HepG2 (cell line): ENCODE data around the gene TPX2. TPM values are rescaled to one million over a fixed set of nuclear protein-coding genes. Genes with fewer than 3 reads are reported as not detected.

Experiments used
- ATAC-seq: fragments of 200-7000 bp; cut with Tn5 transposase; 3 replicates; pipeline ENCODE4 v1.9.1; 2020; ENCODE audit warnings: mild to moderate bottlenecking, moderate library complexity
- BruUV-seq: library from RNA; stranded (reverse); fragments of 400-500 nt; replicated peaks from 2 replicates; lab custom pipeline; 2021; lab: Mats Ljungman, UMichigan
- CTCF ChIA-PET: fragments of 300-600 bp; formaldehyde crosslinking; extraction: SDS; loops from one replicate; lab custom pipeline; 2021; ENCODE audit warnings: low total read pairs, inconsistent platforms, low intra/inter-chr PET ratio; lab: Yijun Ruan, JAX
- POLR2A ChIA-PET: fragments of 350-600 bp; sonication (Branson Sonifier 250); formaldehyde crosslinking; loops from one replicate; lab custom pipeline; 2020; ENCODE audit warnings: antibody characterized with exemption, inconsistent platforms; lab: Yijun Ruan, JAX
- DNase-seq: peaks from one replicate; pipeline ENCODE4 v3.0.0-alpha.2; 2015; ENCODE audit warnings: low spot score
- FAIRE-seq: peaks from 3 replicates; lab custom pipeline; 2011; peaks lifted over from hg19 to GRCh38; lab: Jason Lieb, UNC
- H2AFZ ChIP-seq: one replicate; pipeline ENCODE4 v1.6.1; 2011; ENCODE audit warnings: low read length, inconsistent platforms
- H3K27ac ChIP-seq: fragments of 300-600 bp; 3 replicates; pipeline ENCODE4 v1.8.0; 2011; ENCODE audit warnings: mixed run types, mild to moderate bottlenecking, mixed read lengths, low read length, inconsistent platforms; ENCODE audit not compliant: insufficient read depth; ENCODE audit errors: extremely low read length
- H3K27me3 ChIP-seq, 2 experiments: fragments of 200-600 bp in 1 of 2; 2 replicates in 1 of 2; 3 replicates in 1 of 2; pipeline versions ENCODE4 v1.6.0 to v1.8.0; 2011; ENCODE audit warnings: low read length in 2 of 2, mild to moderate bottlenecking in 2 of 2, moderate library complexity in 2 of 2, inconsistent platforms in 1 of 2; ENCODE audit not compliant: insufficient read depth in 2 of 2, control insufficient read depth in 1 of 2
- H3K36me3 ChIP-seq, 2 experiments: fragments of 200-600 bp in 1 of 2; replicated peaks in 1 of 2; 2 replicates in 1 of 2; 3 replicates in 1 of 2; pipeline versions ENCODE4 v1.5.1 to v1.8.0; 2011; ENCODE audit warnings: low read length in 2 of 2, inconsistent platforms in 1 of 2; ENCODE audit not compliant: insufficient read depth in 2 of 2, control insufficient read depth in 1 of 2
- H3K4me1 ChIP-seq: 2 replicates; pipeline ENCODE4 v1.5.1; 2012; ENCODE audit warnings: low read length, inconsistent platforms; ENCODE audit not compliant: insufficient read depth
- H3K4me2 ChIP-seq: 2 replicates; pipeline ENCODE4 v1.6.0; 2011; ENCODE audit warnings: low read depth, low read length, inconsistent platforms
- H3K4me3 ChIP-seq, 3 experiments: fragments of 200-600 bp in 1 of 3; sonication (generic), shearing (Covaris generic) in 1 of 3; replicated peaks in 1 of 3; 2 replicates each; pipeline ENCODE4 v1.5.1; 2011 to 2016; ENCODE audit warnings: low read length in 3 of 3, inconsistent platforms in 2 of 3, low read depth in 2 of 3, mild to moderate bottlenecking in 2 of 3, control low read depth in 1 of 3, mixed read lengths in 1 of 3; ENCODE audit not compliant: insufficient read depth in 1 of 3
- H3K79me2 ChIP-seq: one replicate; pipeline ENCODE4 v1.6.1; 2011; ENCODE audit warnings: low read length, inconsistent platforms; ENCODE audit not compliant: insufficient read depth
- H3K9ac ChIP-seq: 2 replicates; pipeline ENCODE4 v1.6.0; 2011; ENCODE audit warnings: mild to moderate bottlenecking, low read depth, low read length, inconsistent platforms; ENCODE audit not compliant: insufficient read depth
- H3K9me3 ChIP-seq: 2 replicates; pipeline ENCODE4 v1.5.1; 2012; ENCODE audit warnings: mild to moderate bottlenecking, low read length
- H4K20me1 ChIP-seq: 2 replicates; pipeline ENCODE4 v1.6.0; 2011; ENCODE audit warnings: inconsistent platforms, mild to moderate bottlenecking, low read length, moderate library complexity; ENCODE audit not compliant: insufficient read depth
- CAMTA2 ChIP-seq: sonication (generic); formaldehyde crosslinking; IDR thresholded peaks from 2 replicates; pipeline ENCODE4 v1.4.0; 2020; ENCODE audit warnings: mild to moderate bottlenecking, missing genetic modification reagents, borderline replicate concordance
- EP300 ChIP-seq, 3 experiments: sonication (generic) in 1 of 3; formaldehyde crosslinking in 1 of 3; IDR thresholded peaks; 2 replicates each; pipeline versions ENCODE4 v1.5.1 to v1.6.1; 2011 to 2020; ENCODE audit warnings: low read depth in 2 of 3, low read length in 2 of 3, borderline replicate concordance in 1 of 3, improper control_type of control experiment in 1 of 3, mild to moderate bottlenecking in 1 of 3, missing genetic modification reagents in 1 of 3, moderate library complexity in 1 of 3
- FOXK1 ChIP-seq: sonication (generic); formaldehyde crosslinking; IDR thresholded peaks from 2 replicates; pipeline ENCODE4 v1.4.0; 2020; ENCODE audit warnings: low read depth, missing genetic modification reagents, borderline replicate concordance
- PHF8 ChIP-seq: sonication (generic); formaldehyde crosslinking; IDR thresholded peaks from 2 replicates; pipeline ENCODE4 v1.5.0; 2020; ENCODE audit warnings: missing genetic modification reagents
- RELA ChIP-seq: sonication (generic); formaldehyde crosslinking; IDR thresholded peaks from 2 replicates; pipeline ENCODE4 v1.4.0; 2020; ENCODE audit warnings: missing genetic modification reagents
- SRF ChIP-seq: IDR thresholded peaks from 2 replicates; pipeline ENCODE4 v1.6.1; 2011; ENCODE audit warnings: mild to moderate bottlenecking, low read depth, low read length, moderate library complexity
- SSRP1 ChIP-seq: IDR thresholded peaks from 2 replicates; pipeline ENCODE4 v1.6.1; 2016; ENCODE audit warnings: control low read depth
- SUZ12 ChIP-seq: fragments of 150-350 bp; IDR thresholded peaks from 2 replicates; pipeline ENCODE4 v1.6.1; 2014; ENCODE audit warnings: low read depth, low read length
- ZFP36L2 ChIP-seq: sonication (generic); formaldehyde crosslinking; IDR thresholded peaks from 2 replicates; pipeline ENCODE4 v1.4.0; 2020; ENCODE audit warnings: missing genetic modification reagents
- ZNF232 ChIP-seq: sonication (generic); formaldehyde crosslinking; IDR thresholded peaks from 2 replicates; pipeline ENCODE4 v1.4.0; 2020; ENCODE audit warnings: missing genetic modification reagents, borderline replicate concordance
- ZNF30 ChIP-seq: sonication (generic); formaldehyde crosslinking; IDR thresholded peaks from 2 replicates; pipeline ENCODE4 v1.5.0; 2020; ENCODE audit warnings: mild to moderate bottlenecking, missing genetic modification reagents
- ZNF329 ChIP-seq: sonication (generic); formaldehyde crosslinking; IDR thresholded peaks from 2 replicates; pipeline ENCODE4 v1.9.0; 2021; ENCODE audit warnings: low read depth, mild to moderate bottlenecking, missing genetic modification reagents
- ZNF354B ChIP-seq: sonication (generic); formaldehyde crosslinking; IDR thresholded peaks from 2 replicates; pipeline ENCODE4 v1.8.0; 2022; ENCODE audit warnings: mild to moderate bottlenecking, missing genetic modification reagents
- WGBS: methylation state at CpG from one replicate; pipeline ENCODE4 v1.1.6; 2017; ENCODE audit warnings: low lambda C conversion rate; 5-methylcytosine and 5-hydroxymethylcytosine counted together
- in situ Hi-C: cut with HindIII; loops from 2 replicates; pipeline ENCODE4 v1.10.0; 2017; ENCODE audit warnings: low pct_unique_long_range_greater_than_20kb; ENCODE audit not compliant: extremely low pct_ligation_motif_present
- intact Hi-C: fragments of 100-400 bp; cut with micrococcal nuclease; formaldehyde crosslinking; loops from one replicate; pipeline ENCODE4 v1.10.0; 2022; ENCODE audit not compliant: unreplicated experiment
- polyA plus RNA-seq, 8 experiments: library from polyadenylated mRNA; depleted of rRNA in 3 of 8; stranded (reverse) in 7 of 8; unstranded in 1 of 8; fragments of >200 nt; fragmentation: Illumina TruSeq in 4 of 8; extraction: Trizol in 4 of 8; gene quantifications; 2 replicates each; pipeline versions ENCODE4 v1.2.1 to v1.2.3, GENCODE V29; 2011 to 2016; ENCODE audit warnings: low read depth in 4 of 8, missing spikeins in 1 of 8, mixed read lengths in 1 of 8; ENCODE audit not compliant: insufficient read depth in 1 of 8
- total RNA-seq, 5 experiments: library from RNA; depleted of rRNA; stranded (reverse); fragments of >200 nt; fragmentation: Illumina TruSeq; extraction: Trizol; gene quantifications; 2 replicates each; pipeline ENCODE4 v1.2.3, GENCODE V29; 2016; ENCODE audit warnings: low read depth in 1 of 5
- TF ChIP-seq, protein P1 (sequence below): sonication (generic); formaldehyde crosslinking; conservative IDR thresholded peaks from 2 replicates; pipeline ENCODE4 v1.8.1; 2023; ENCODE audit warnings: missing genetic modification reagents
- TF ChIP-seq, protein P2 (sequence below): sonication (generic); formaldehyde crosslinking; IDR thresholded peaks from 2 replicates; pipeline ENCODE4 v1.5.0; 2020; ENCODE audit warnings: missing genetic modification reagents, mild to moderate bottlenecking, borderline replicate concordance
- TF ChIP-seq, protein P3 (sequence below): IDR thresholded peaks from 2 replicates; pipeline ENCODE4 v1.6.1; 2016; ENCODE audit warnings: low read depth, control low read depth
- TF ChIP-seq, protein P4 (sequence below): sonication (generic); formaldehyde crosslinking; conservative IDR thresholded peaks from 2 replicates; pipeline ENCODE4 v1.4.0; 2020; ENCODE audit warnings: missing genetic modification reagents

Gene TPX2
- total and polyA plus RNA-seq, 2 of the 13 experiments (the other 11 are each of a cell fraction or from before 2014, with no cell fraction given) = 34.3 to 124 TPM

DNA sequence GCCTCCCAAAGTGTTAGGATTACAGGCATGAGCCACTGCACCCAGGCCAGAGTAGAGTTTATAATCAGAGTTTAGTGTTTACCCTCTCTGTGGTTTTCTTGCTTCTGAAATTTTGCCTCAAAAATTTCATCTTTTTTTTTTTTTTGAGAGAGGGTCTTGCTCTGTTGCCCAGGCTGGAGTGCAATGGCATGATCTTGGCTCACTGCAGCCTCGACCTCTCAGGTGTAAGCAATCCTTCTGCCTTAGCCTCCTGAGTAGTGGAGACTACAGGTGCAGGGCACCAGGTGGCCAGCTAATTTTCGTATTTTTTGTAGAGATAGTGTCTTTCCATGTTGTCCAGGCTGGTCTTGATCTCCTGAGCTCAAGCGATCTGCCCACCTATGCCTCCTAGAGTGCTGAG is 28.7 kb downstream of the TPX2 start:
- H3K27me3 ChIP-seq = no peaks in the 10 kb centered on the region
- ATAC-seq = no peak
- no peak overlapping the region for H3K4me2 ChIP-seq
- no peaks in the 10 kb centered on the region for H3K4me1 ChIP-seq
- CTCF ChIA-PET = no interaction called here
- TF ChIP-seq ZNF232 (CRISPR knock-in tag) (no peak), SRF (no peak), CAMTA2 (CRISPR knock-in tag) (no peak), FOXK1 (CRISPR knock-in tag) (no peak), RELA (CRISPR knock-in tag) (no peak), SSRP1 (CRISPR knock-in tag) (no peak), PHF8 (CRISPR knock-in tag) (no peak), ZNF30 (CRISPR knock-in tag) (no peak), ZNF354B (CRISPR knock-in tag) (no peak), SUZ12 (no peak), ZNF329 (CRISPR knock-in tag) (no peak), ZFP36L2 (CRISPR knock-in tag) (no peak), EP300 (IDR thresholded peaks at IDR 0.05; ENCODE audit: low read depth in 2 of 2, low read length in 2 of 2) (no peak), EP300 (CRISPR knock-in tag; IDR thresholded peaks at IDR 0.05; ENCODE audit: borderline replicate concordance) (no peak)
- TF ChIP-seq, protein P1, sequence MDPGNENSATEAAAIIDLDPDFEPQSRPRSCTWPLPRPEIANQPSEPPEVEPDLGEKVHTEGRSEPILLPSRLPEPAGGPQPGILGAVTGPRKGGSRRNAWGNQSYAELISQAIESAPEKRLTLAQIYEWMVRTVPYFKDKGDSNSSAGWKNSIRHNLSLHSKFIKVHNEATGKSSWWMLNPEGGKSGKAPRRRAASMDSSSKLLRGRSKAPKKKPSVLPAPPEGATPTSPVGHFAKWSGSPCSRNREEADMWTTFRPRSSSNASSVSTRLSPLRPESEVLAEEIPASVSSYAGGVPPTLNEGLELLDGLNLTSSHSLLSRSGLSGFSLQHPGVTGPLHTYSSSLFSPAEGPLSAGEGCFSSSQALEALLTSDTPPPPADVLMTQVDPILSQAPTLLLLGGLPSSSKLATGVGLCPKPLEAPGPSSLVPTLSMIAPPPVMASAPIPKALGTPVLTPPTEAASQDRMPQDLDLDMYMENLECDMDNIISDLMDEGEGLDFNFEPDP (CRISPR knock-in tag) = no peak
- TF ChIP-seq, protein P2, sequence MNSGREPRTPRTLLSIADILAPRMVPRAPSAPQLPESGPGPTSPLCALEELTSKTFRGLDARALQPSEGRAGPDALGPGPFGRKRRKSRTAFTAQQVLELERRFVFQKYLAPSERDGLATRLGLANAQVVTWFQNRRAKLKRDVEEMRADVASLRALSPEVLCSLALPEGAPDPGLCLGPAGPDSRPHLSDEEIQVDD = no peak
- TF ChIP-seq, protein P3, sequence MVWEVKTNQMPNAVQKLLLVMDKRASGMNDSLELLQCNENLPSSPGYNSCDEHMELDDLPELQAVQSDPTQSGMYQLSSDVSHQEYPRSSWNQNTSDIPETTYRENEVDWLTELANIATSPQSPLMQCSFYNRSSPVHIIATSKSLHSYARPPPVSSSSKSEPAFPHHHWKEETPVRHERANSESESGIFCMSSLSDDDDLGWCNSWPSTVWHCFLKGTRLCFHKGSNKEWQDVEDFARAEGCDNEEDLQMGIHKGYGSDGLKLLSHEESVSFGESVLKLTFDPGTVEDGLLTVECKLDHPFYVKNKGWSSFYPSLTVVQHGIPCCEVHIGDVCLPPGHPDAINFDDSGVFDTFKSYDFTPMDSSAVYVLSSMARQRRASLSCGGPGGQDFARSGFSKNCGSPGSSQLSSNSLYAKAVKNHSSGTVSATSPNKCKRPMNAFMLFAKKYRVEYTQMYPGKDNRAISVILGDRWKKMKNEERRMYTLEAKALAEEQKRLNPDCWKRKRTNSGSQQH (CRISPR knock-in tag) = no peak
- TF ChIP-seq, protein P4, sequence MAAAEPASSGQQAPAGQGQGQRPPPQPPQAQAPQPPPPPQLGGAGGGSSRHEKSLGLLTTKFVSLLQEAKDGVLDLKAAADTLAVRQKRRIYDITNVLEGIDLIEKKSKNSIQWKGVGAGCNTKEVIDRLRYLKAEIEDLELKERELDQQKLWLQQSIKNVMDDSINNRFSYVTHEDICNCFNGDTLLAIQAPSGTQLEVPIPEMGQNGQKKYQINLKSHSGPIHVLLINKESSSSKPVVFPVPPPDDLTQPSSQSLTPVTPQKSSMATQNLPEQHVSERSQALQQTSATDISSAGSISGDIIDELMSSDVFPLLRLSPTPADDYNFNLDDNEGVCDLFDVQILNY = no peak
- TF ChIP-seq, all 625 proteins: peak for 0
- H3K27ac ChIP-seq = no peak overlapping the region
- in situ Hi-C loops = no loop called here
- no peaks in the 10 kb centered on the region for H3K9me3 ChIP-seq
- POLR2A ChIA-PET = no interaction called here
- BruUV-seq = no TSS peak
- peaks cover 28 to 80% of the 10 kb centered on the region in 2 experiments for H3K36me3 ChIP-seq
- no peak overlapping the region for H3K4me3 ChIP-seq
- intact Hi-C loops = no loop called here
- FAIRE-seq (no peak), DNase-seq (no peak)
- 98% methylated on average over 3 of the region's 3 CpGs for WGBS
- no peak overlapping the region for H3K9ac ChIP-seq
- H3K79me2 ChIP-seq = peaks cover 5% of the 10 kb centered on the region
- H2AFZ ChIP-seq = no peak overlapping the region
- H4K20me1 ChIP-seq = no peaks in the 10 kb centered on the region
